Spleen (tissue), 11 donors: ENCODE results near the gene KLHL24. TPM values are rescaled to one million over a fixed set of nuclear protein-coding genes. Genes with fewer than 3 reads are reported as not detected.

Source experiments
- DNase-seq: peaks from one replicate; pipeline ENCODE4 v3.0.0-alpha.2; 2020
- H3K27ac ChIP-seq, 8 donors: fragments of 200-600 bp; sonication (generic) in 7 of 8; 1 replicate in 4 of 8; 2 replicates in 4 of 8; pipeline versions ENCODE4 v1.5.0 to v1.8.0; 2016 to 2021; ENCODE audit warnings: inconsistent platforms in 4 of 8, mild to moderate bottlenecking in 4 of 8, moderate library complexity in 1 of 8
- H3K27me3 ChIP-seq, 7 donors: fragments of 200-600 bp; sonication (generic) in 6 of 7; replicated peaks in 1 of 7; 1 replicate in 4 of 7; 2 replicates in 3 of 7; pipeline versions ENCODE4 v1.5.0 to v1.8.0; 2016 to 2021; ENCODE audit warnings: inconsistent platforms in 3 of 7, mild to moderate bottlenecking in 1 of 7
- H3K36me3 ChIP-seq, 6 donors: fragments of 200-600 bp; sonication (generic) in 5 of 6; 1 replicate in 4 of 6; 2 replicates in 2 of 6; pipeline versions ENCODE4 v1.5.0 to v1.8.0; 2016 to 2021; ENCODE audit warnings: inconsistent platforms in 2 of 6
- H3K4me1 ChIP-seq, 6 donors: fragments of 200-600 bp; sonication (generic) in 5 of 6; 1 replicate in 3 of 6; 2 replicates in 3 of 6; pipeline versions ENCODE4 v1.5.0 to v1.8.0; 2016 to 2021; ENCODE audit warnings: inconsistent platforms in 3 of 6
- H3K4me3 ChIP-seq, 8 donors: fragments of 200-600 bp; sonication (generic) in 7 of 8; 1 replicate in 4 of 8; 2 replicates in 4 of 8; pipeline versions ENCODE4 v1.5.0 to v1.8.0; 2016 to 2021; ENCODE audit warnings: inconsistent platforms in 4 of 8, mild to moderate bottlenecking in 4 of 8, moderate library complexity in 2 of 8
- H3K9me3 ChIP-seq, 8 donors: fragments of 200-600 bp; sonication (generic) in 7 of 8; 1 replicate in 4 of 8; 2 replicates in 4 of 8; pipeline versions ENCODE4 v1.5.0 to v1.8.0; 2016 to 2021; ENCODE audit warnings: inconsistent platforms in 4 of 8
- POLR2A ChIP-seq, 3 donors: fragments of 450-650 bp; IDR thresholded peaks; one replicate each; pipeline ENCODE4 v1.5.1; 2017; ENCODE audit warnings: antibody characterized with exemption in 3 of 3, mild to moderate bottlenecking in 1 of 3
- POLR2AphosphoS5 ChIP-seq, 3 donors: sonication (generic); formaldehyde crosslinking; IDR thresholded peaks; one replicate each; pipeline ENCODE4 v1.5.1; 2017; ENCODE audit warnings: antibody characterized with exemption in 3 of 3
- WGBS, 5 donors: extraction: QIAGEN DNeasy Blood & Tissue Kit in 3 of 5; methylation state at CpG; one replicate each; pipeline versions ENCODE4 v1.1.5 to v1.1.7; 2013 to 2018; 5-methylcytosine and 5-hydroxymethylcytosine counted together
- intact Hi-C: fragments of 100-400 bp; cut with DNase I; formaldehyde crosslinking; loops from one replicate; pipeline ENCODE4 v1.15.0; 2023; ENCODE audit warnings: low total_unique reads
- polyA plus RNA-seq, 3 donors: library from polyadenylated mRNA; stranded (reverse); fragments of 200-250 nt; gene quantifications; one replicate each; pipeline ENCODE4 v1.2.1, GENCODE V29; 2013
- total RNA-seq, 7 donors: library from RNA; depleted of rRNA in 3 of 7; stranded (reverse); fragments of >200 nt in 3 of 7; fragmentation: NEBNext Ultra II Directional in 4 of 7; extraction: Animal tissue kit (Norgen Biotek cat#: 25700) in 4 of 7; gene quantifications; one replicate each; pipeline versions ENCODE4 v1.1.0 to v1.2.1, GENCODE V29; 2016 to 2021
- TF ChIP-seq, protein P1 (sequence below), 11 experiments: fragments of 200-600 bp in 7 of 11; fragments of 450-650 bp in 4 of 11; sonication (generic) in 4 of 11; IDR thresholded peaks in 8 of 11; conservative IDR thresholded peaks in 3 of 11; 1 replicate in 7 of 11; 2 replicates in 4 of 11; pipeline versions ENCODE4 v1.4.0 to v1.8.0; 2016 to 2021; ENCODE audit warnings: antibody characterized with exemption in 11 of 11, inconsistent platforms in 4 of 11, mild to moderate bottlenecking in 1 of 11
- donor health status: healthy with polysubstance abuse.
- donor health status: DM: no; HTN: no; CAD: no; lungs with moderate emphysema.
- donor health status: DM: no; HTN: no; CAD: no.
- donor health status: Bipolar disorder and iron deficiency.
- donor health status: healthy.
- donor health status: DM: no; HTN: no; CAD: no.
- donor health status: DM: yes; HTN: yes; CAD: no.

The KLHL24 gene
- total and polyA plus RNA-seq, 10 donors, result 5.0 to 148 (median 57.0) TPM

DNA sequence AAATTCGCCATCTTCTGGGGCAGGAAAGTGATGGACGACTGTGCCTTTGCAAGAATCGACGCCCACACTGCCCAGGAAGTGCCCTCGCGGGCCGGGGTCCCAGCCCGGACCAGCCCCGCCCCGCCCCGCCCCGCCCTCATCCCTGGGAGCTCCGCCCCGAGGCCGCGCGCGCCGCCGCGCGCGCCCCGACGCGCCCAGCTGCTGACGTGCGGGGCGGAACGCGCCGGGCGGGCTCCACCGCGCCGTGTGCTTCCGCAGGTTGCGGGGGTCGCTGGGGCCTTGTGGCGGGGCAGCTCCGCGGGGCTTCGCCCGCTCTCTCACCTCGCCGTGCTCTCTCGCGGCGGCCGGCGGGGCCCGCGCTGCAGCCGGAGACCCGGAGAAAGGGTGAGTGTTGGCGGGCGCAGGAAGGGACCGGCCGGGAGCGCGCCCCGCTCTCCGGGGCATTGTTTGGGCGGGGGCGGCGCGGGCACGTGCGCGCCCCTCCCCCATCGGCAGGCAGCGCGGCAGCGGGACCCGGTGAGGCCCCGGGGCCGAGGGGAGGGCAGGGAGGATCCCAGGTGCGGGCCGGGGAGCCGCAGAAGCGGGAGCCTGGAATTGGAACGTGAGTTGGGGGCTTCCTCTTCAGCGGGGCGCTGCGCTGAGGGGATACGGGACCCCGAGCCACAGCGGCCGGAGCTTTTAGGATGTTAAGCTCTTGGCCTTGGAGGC is 62.3 kb downstream of the KLHL24 start, which contains the start of gene YEATS2:
TSS of gene YEATS2 (plus strand) at position 188 of the 708 bp plus-strand sequence. CDS start 17,366 bp downstream, outside the sequence.
- DNase-seq, result peak; percentile 90
- intact Hi-C loops, result no loop called here
- peaks cover 12 to 47% (median 27%) of the 10 kb centered on the region in 6 donors for H3K4me1 ChIP-seq
- H3K9me3 ChIP-seq, result no peaks in the 10 kb centered on the region
- peak within 1 kb of the TSS; percentile 86 to 99 (median 95) for H3K4me3 ChIP-seq
- peak within 1 kb of the TSS; percentile 86 to 97 (median 93) for H3K27ac ChIP-seq
- WGBS, 5 donors, result 0 to 1% (median 1%) methylated on average over 17 to 89 of the region's 89 CpGs
- TF ChIP-seq POLR2AphosphoS5 (IDR thresholded peaks at IDR 0.05), result peak; percentile 71 to 82 (median 81)
- TF ChIP-seq, protein P1, sequence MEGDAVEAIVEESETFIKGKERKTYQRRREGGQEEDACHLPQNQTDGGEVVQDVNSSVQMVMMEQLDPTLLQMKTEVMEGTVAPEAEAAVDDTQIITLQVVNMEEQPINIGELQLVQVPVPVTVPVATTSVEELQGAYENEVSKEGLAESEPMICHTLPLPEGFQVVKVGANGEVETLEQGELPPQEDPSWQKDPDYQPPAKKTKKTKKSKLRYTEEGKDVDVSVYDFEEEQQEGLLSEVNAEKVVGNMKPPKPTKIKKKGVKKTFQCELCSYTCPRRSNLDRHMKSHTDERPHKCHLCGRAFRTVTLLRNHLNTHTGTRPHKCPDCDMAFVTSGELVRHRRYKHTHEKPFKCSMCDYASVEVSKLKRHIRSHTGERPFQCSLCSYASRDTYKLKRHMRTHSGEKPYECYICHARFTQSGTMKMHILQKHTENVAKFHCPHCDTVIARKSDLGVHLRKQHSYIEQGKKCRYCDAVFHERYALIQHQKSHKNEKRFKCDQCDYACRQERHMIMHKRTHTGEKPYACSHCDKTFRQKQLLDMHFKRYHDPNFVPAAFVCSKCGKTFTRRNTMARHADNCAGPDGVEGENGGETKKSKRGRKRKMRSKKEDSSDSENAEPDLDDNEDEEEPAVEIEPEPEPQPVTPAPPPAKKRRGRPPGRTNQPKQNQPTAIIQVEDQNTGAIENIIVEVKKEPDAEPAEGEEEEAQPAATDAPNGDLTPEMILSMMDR (IDR thresholded peaks at IDR 0.05 in 8 of 11, conservative IDR thresholded peaks at IDR 0.05 in 3 of 11), result no peak
- H3K27me3 ChIP-seq, result no peaks in the 10 kb centered on the region
- H3K36me3 ChIP-seq, result peaks cover 0 to 14% (median 0%) of the 10 kb centered on the region in 6 donors

DNA sequence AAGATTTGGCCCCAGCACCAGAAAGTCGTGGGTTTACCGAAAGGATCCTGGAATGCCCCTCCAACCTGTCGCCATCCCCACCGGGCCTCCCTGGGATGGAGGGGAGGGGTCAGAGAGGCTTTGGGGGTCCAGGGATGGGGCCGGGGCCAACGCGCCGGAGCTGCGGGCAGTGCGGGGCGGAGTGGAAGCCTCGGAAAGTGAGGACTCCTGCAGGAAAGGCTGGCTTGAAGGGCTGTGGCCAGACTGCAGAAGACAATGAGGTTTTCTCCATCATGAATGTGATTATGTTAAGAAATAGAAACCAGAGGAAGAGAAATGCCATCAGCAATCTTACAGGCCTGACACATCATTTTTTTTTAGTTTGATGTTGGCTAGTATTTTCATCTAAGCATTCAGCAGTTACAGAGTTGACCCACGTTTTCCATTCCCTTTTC is 62.9 kb downstream of the KLHL24 start:
- DNase-seq, result peak; percentile 82
- WGBS, 5 donors, result 0 to 3% (median 1%) methylated on average over 12 to 13 of the region's 13 CpGs
- Histone ChIP-seq H3K27ac (peak overlapping the region; percentile 86 to 97 (median 93)), H3K36me3 (peaks cover 0 to 14% (median 0%) of the 10 kb centered on the region in 6 donors), H3K4me1 (peaks cover 12 to 53% (median 27%) of the 10 kb centered on the region in 6 donors), H3K27me3 (no peaks in the 10 kb centered on the region), H3K9me3 (no peaks in the 10 kb centered on the region), H3K4me3 (peak overlapping the region; percentile 86 to 99 (median 95))
- intact Hi-C loops, result no loop called here
- TF ChIP-seq, protein P1 (IDR thresholded peaks at IDR 0.05 in 8 of 11, conservative IDR thresholded peaks at IDR 0.05 in 3 of 11), result no peak
- TF ChIP-seq POLR2AphosphoS5 (IDR thresholded peaks at IDR 0.05) (no peak), POLR2A (IDR thresholded peaks at IDR 0.05) (no peak)

DNA sequence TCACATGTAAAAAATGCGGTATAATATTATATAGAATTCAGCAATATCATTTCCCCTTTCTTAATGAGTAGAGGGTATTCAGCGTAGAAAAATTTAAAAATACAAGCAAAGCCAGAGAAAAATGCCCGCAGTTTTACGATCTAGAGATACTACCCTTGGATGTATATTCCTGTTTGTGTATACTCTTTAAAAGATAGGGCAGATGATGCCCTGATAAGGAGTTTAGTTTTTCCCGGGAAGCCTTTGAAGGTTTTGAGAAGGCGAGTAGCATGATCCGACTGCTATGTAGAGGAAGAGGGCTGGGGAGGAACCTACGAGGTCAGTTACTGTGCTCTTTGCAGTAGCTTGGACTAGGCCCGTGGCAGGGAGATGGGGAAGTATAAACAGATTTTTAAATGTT is 63.3 kb downstream of the KLHL24 start:
- H3K4me1 ChIP-seq, result peaks cover 12 to 57% (median 27%) of the 10 kb centered on the region in 6 donors
- WGBS, 5 donors, result 1 to 3% (median 2%) methylated on average over 9 of the region's 9 CpGs
- intact Hi-C loops, result no loop called here
- TF ChIP-seq, protein P1 (IDR thresholded peaks at IDR 0.05 in 8 of 11, conservative IDR thresholded peaks at IDR 0.05 in 3 of 11), result no peak
- TF ChIP-seq POLR2AphosphoS5 (IDR thresholded peaks at IDR 0.05) (no peak), POLR2A (IDR thresholded peaks at IDR 0.05) (no peak)
- no peaks in the 10 kb centered on the region for H3K9me3 ChIP-seq
- no peak for DNase-seq
- peak overlapping the region; percentile 86 to 99 (median 95) for H3K4me3 ChIP-seq
- H3K36me3 ChIP-seq, result peaks cover 0 to 14% (median 0%) of the 10 kb centered on the region in 6 donors
- no peaks in the 10 kb centered on the region for H3K27me3 ChIP-seq
- H3K27ac ChIP-seq, result peak overlapping the region; percentile 86 to 97 (median 93)
